K562 (cell line): ENCODE data around the gene TP53I13. TPM values are rescaled to one million over a fixed set of nuclear protein-coding genes. Genes with fewer than 3 reads are reported as not detected.
A peak's percentile ranks its signal among the peaks of the same experiment; 100 is the strongest.

Source experiments
- ARID2 ChIP-seq: fragments of 450-650 bp; IDR thresholded peaks from 2 replicates; pipeline ENCODE4 v1.6.1; 2017; ENCODE audit warnings: antibody characterized with exemption, mild to moderate bottlenecking
- BRD4 ChIP-seq: fragments of 200-600 bp; sonication (generic); IDR thresholded peaks from 2 replicates; pipeline ENCODE4 v1.6.1; 2017; ENCODE audit warnings: inconsistent platforms
- CHD1 ChIP-seq: fragments of 200-600 bp; sonication (generic); IDR thresholded peaks from one replicate; pipeline ENCODE4 v1.6.1; 2012; ENCODE audit warnings: mild to moderate bottlenecking, moderate library complexity, low read length, inconsistent platforms
- CXXC5 ChIP-seq: fragments of 250-450 bp; sonication (Bioruptor Pico); IDR thresholded peaks from 2 replicates; pipeline ENCODE4 v1.8.0; 2022; ENCODE audit warnings: inconsistent platforms, mild to moderate bottlenecking, moderate library complexity
- DNMT1 ChIP-seq: fragments of 450-650 bp; IDR thresholded peaks from 2 replicates; pipeline ENCODE4 v1.6.1; 2016; ENCODE audit warnings: antibody characterized with exemption, mild to moderate bottlenecking
- FIP1L1 ChIP-seq: fragments of 200-400 bp; formaldehyde crosslinking; IDR thresholded peaks from 2 replicates; pipeline ENCODE4 v1.6.1; 2018; ENCODE audit warnings: mild to moderate bottlenecking, low read depth, low read length; ENCODE audit not compliant: poor library complexity, severe bottlenecking
- FOXJ2 ChIP-seq: fragments of 200-800 bp; sonication (Bioruptor generic); IDR thresholded peaks from 2 replicates; pipeline ENCODE4 v1.6.1; 2016; ENCODE audit warnings: missing genetic modification characterization, missing compliant biosample characterization
- HDAC3 ChIP-seq: fragments of 450-650 bp; IDR thresholded peaks from 2 replicates; pipeline ENCODE4 v1.6.1; 2018; ENCODE audit warnings: borderline replicate concordance, mild to moderate bottlenecking, moderate library complexity; ENCODE audit not compliant: partially characterized antibody
- HNRNPH1 ChIP-seq: fragments of 200-400 bp; formaldehyde crosslinking; optimal IDR thresholded peaks from 2 replicates; pipeline ENCODE3; 2017; ENCODE audit warnings: low read depth, mild to moderate bottlenecking, low read length, moderate library complexity
- KLF1 ChIP-seq: fragments of 450-650 bp; IDR thresholded peaks from 2 replicates; pipeline ENCODE4 v1.6.1; 2016; ENCODE audit warnings: missing genetic modification characterization, missing compliant biosample characterization
- MED1 ChIP-seq: sonication (generic); formaldehyde crosslinking; IDR thresholded peaks from 2 replicates; pipeline ENCODE4 v1.8.1; 2023; ENCODE audit warnings: missing genetic modification reagents, borderline replicate concordance
- MEIS2 ChIP-seq: fragments of 450-650 bp; IDR thresholded peaks from 2 replicates; pipeline ENCODE4 v1.6.1; 2014; ENCODE audit warnings: mild to moderate bottlenecking; ENCODE audit not compliant: partially characterized antibody
- MYNN ChIP-seq, 2 experiments: sonication (generic); formaldehyde crosslinking in 1 of 2; IDR thresholded peaks; 2 replicates each; pipeline versions ENCODE4 v1.5.0 to v1.6.1; 2016 to 2020; ENCODE audit warnings: antibody characterized with exemption in 1 of 2, missing genetic modification reagents in 1 of 2
- NONO ChIP-seq, 2 experiments: fragments of 200-400 bp in 1 of 2; fragments of 450-650 bp in 1 of 2; formaldehyde crosslinking in 1 of 2; IDR thresholded peaks; 2 replicates each; pipeline ENCODE4 v1.6.1; 2017; ENCODE audit warnings: low read depth in 2 of 2, mild to moderate bottlenecking in 2 of 2, moderate library complexity in 2 of 2, low read length in 1 of 2
- POLR2AphosphoS5 ChIP-seq: IDR thresholded peaks from 2 replicates; pipeline ENCODE4 v1.6.1; 2011; ENCODE audit warnings: mild to moderate bottlenecking, low read depth, low read length, moderate library complexity; ENCODE audit not compliant: control insufficient read depth, insufficient read depth
- RBM34 ChIP-seq: fragments of 200-400 bp; formaldehyde crosslinking; IDR thresholded peaks from 2 replicates; pipeline ENCODE4 v1.6.1; 2018; ENCODE audit warnings: low read length, borderline replicate concordance; ENCODE audit not compliant: insufficient read depth
- ZBTB1 ChIP-seq: sonication (generic); formaldehyde crosslinking; IDR thresholded peaks from 2 replicates; pipeline ENCODE4 v1.8.1; 2023; ENCODE audit warnings: missing genetic modification reagents, low read depth, mild to moderate bottlenecking, borderline replicate concordance
- ZFP30 ChIP-seq: fragments of 250-450 bp; sonication (Bioruptor Pico); IDR thresholded peaks from 2 replicates; pipeline ENCODE4 v1.8.0; 2022; ENCODE audit warnings: moderate library complexity, mild to moderate bottlenecking, inconsistent platforms, borderline replicate concordance
- ZNF143 ChIP-seq: sonication (generic); formaldehyde crosslinking; IDR thresholded peaks from 2 replicates; pipeline ENCODE4 v1.9.0; 2022; ENCODE audit warnings: mild to moderate bottlenecking, missing genetic modification reagents
- ZNF24 ChIP-seq: fragments of 450-650 bp; IDR thresholded peaks from 2 replicates; pipeline ENCODE4 v1.6.1; 2016
- ZNF274 ChIP-seq: IDR thresholded peaks from 2 replicates; pipeline ENCODE4 v1.6.1; 2011; ENCODE audit warnings: low read depth, mild to moderate bottlenecking, low read length, moderate library complexity, borderline replicate concordance
- ZNF445 ChIP-seq: fragments of 250-450 bp; sonication (Bioruptor Pico); IDR thresholded peaks from 2 replicates; pipeline ENCODE4 v1.4.0; 2020; ENCODE audit warnings: low read depth, mild to moderate bottlenecking, moderate library complexity
- polyA plus RNA-seq, 8 experiments: library from polyadenylated mRNA; depleted of rRNA in 4 of 8; stranded (reverse) in 5 of 8; unstranded in 3 of 8; fragments of >200 nt; fragmentation: Nextera tagmentation in 2 of 8; fragmentation: Illumina TruSeq in 1 of 8; extraction: Ambion mirVana in 2 of 8; extraction: Trizol in 1 of 8; gene quantifications; 2 replicates each; pipeline versions ENCODE4 v1.2.1 to v1.2.3, GENCODE V29; 2011 to 2014; ENCODE audit warnings: inconsistent platforms in 1 of 8, missing spikeins in 1 of 8
- total RNA-seq, 7 experiments: library from RNA; depleted of rRNA in 6 of 7; stranded (reverse); fragments of >200 nt in 6 of 7; fragmentation: Illumina TruSeq in 2 of 7; extraction: Trizol in 2 of 7; gene quantifications; 2 replicates each; pipeline versions ENCODE4 v1.2.1 to v1.2.3, GENCODE V29; 2011 to 2021; ENCODE audit warnings: low replicate concordance in 1 of 7
- TF ChIP-seq, protein P1 (sequence below): sonication (generic); formaldehyde crosslinking; IDR thresholded peaks from 2 replicates; pipeline ENCODE4 v1.4.0; 2020; ENCODE audit warnings: mild to moderate bottlenecking, missing genetic modification reagents
- TF ChIP-seq, protein P2 (sequence below): fragments of 450-650 bp; IDR thresholded peaks from 2 replicates; pipeline ENCODE4 v1.6.1; 2014; ENCODE audit warnings: low read depth, mild to moderate bottlenecking, moderate library complexity, borderline replicate concordance
- TF ChIP-seq, protein P3 (sequence below): sonication (generic); formaldehyde crosslinking; IDR thresholded peaks from 2 replicates; pipeline ENCODE4 v1.8.0; 2022; ENCODE audit warnings: mild to moderate bottlenecking, missing genetic modification reagents

Gene TP53I13
- total and polyA plus RNA-seq, 9 of the 15 experiments (the other 6 are each of a cell fraction or from before 2014, with no cell fraction given), result 0.08 to 28.3 (median 9.1) TPM

DNA sequence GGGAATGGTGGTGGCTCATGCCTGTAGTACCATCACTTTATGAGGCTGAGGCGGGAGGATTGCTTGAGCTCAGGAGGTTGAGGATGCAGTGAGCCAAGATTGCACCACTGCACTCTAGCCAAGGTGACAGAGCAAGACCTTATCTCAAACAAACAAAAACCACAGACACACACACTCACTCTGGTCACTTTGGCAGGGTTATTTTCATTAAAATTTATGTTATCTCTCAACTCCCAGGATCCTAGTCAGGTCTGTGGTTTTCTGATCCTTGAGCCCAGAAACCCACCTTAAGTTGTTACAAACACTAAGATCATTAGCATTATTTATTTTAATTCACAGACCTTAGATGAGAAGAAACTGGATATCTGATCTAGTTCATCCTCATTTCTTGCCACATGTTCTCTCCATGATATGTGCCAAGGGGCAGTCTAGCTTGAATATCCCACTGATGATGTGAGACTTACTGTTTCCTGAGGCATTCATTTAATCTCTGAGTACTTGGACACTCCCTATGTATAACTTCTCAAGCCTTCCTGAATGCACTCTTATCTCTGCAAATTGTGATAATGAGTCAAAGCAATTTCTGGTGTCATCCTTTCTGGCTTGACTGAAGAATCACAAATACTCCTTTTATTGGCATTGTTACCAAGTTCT is 11.3 kb upstream of the TP53I13 start (continued):
- peak; percentile 54 for TF ChIP-seq HDAC3
- no peak for TF ChIP-seq ZNF274
- TF ChIP-seq FIP1L1, result no peak
- no peak for TF ChIP-seq FOXJ2 (tag)
- no peak for TF ChIP-seq RBM34
- TF ChIP-seq ZFP30 (CRISPR knock-in tag), result no peak
- TF ChIP-seq, protein P1, sequence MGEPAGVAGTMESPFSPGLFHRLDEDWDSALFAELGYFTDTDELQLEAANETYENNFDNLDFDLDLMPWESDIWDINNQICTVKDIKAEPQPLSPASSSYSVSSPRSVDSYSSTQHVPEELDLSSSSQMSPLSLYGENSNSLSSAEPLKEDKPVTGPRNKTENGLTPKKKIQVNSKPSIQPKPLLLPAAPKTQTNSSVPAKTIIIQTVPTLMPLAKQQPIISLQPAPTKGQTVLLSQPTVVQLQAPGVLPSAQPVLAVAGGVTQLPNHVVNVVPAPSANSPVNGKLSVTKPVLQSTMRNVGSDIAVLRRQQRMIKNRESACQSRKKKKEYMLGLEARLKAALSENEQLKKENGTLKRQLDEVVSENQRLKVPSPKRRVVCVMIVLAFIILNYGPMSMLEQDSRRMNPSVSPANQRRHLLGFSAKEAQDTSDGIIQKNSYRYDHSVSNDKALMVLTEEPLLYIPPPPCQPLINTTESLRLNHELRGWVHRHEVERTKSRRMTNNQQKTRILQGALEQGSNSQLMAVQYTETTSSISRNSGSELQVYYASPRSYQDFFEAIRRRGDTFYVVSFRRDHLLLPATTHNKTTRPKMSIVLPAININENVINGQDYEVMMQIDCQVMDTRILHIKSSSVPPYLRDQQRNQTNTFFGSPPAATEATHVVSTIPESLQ (CRISPR knock-in tag), result no peak
- no peak for TF ChIP-seq HNRNPH1
- no peak for TF ChIP-seq BRD4
- no peak for TF ChIP-seq KLF1 (tag)
- TF ChIP-seq, protein P2, sequence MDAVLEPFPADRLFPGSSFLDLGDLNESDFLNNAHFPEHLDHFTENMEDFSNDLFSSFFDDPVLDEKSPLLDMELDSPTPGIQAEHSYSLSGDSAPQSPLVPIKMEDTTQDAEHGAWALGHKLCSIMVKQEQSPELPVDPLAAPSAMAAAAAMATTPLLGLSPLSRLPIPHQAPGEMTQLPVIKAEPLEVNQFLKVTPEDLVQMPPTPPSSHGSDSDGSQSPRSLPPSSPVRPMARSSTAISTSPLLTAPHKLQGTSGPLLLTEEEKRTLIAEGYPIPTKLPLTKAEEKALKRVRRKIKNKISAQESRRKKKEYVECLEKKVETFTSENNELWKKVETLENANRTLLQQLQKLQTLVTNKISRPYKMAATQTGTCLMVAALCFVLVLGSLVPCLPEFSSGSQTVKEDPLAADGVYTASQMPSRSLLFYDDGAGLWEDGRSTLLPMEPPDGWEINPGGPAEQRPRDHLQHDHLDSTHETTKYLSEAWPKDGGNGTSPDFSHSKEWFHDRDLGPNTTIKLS, result no peak
- TF ChIP-seq CXXC5 (CRISPR knock-in tag), result peak; percentile 14; the same call in 1 of the 2 replicates
- no peak for TF ChIP-seq NONO (IDR thresholded peaks at IDR 0.05; ENCODE audit: low read depth in 2 of 2, low read length in 1 of 2)
- no peak for TF ChIP-seq ZNF445 (CRISPR knock-in tag)
- no peak for TF ChIP-seq ZNF24
- TF ChIP-seq CHD1, result no peak
- no peak for TF ChIP-seq MYNN (IDR thresholded peaks at IDR 0.05)
- no peak for TF ChIP-seq MYNN (CRISPR knock-in tag; IDR thresholded peaks at IDR 0.05)
- TF ChIP-seq DNMT1, result no peak
- no peak for TF ChIP-seq ARID2
- peak; percentile 94 for TF ChIP-seq MEIS2
- TF ChIP-seq ZBTB1, result no peak
- TF ChIP-seq, protein P3, sequence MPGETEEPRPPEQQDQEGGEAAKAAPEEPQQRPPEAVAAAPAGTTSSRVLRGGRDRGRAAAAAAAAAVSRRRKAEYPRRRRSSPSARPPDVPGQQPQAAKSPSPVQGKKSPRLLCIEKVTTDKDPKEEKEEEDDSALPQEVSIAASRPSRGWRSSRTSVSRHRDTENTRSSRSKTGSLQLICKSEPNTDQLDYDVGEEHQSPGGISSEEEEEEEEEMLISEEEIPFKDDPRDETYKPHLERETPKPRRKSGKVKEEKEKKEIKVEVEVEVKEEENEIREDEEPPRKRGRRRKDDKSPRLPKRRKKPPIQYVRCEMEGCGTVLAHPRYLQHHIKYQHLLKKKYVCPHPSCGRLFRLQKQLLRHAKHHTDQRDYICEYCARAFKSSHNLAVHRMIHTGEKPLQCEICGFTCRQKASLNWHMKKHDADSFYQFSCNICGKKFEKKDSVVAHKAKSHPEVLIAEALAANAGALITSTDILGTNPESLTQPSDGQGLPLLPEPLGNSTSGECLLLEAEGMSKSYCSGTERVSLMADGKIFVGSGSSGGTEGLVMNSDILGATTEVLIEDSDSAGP (CRISPR knock-in tag), result no peak
- no peak for TF ChIP-seq MED1
- peak; percentile 75 for TF ChIP-seq POLR2AphosphoS5
- TF ChIP-seq ZNF143 (CRISPR knock-in tag), result no peak
